Prostate gland (tissue), 2 donors: ENCODE results near the gene RAB40C.

Experiments used
- CTCF ChIP-seq, 4 experiments: fragments of 200-600 bp in 2 of 4; fragments of 450-650 bp in 2 of 4; sonication (generic) in 2 of 4; IDR thresholded peaks; 1 replicate in 3 of 4; 2 replicates in 1 of 4; pipeline ENCODE4 v1.5.1; 2016 to 2019; ENCODE audit warnings: antibody characterized with exemption in 4 of 4, mild to moderate bottlenecking in 2 of 4, moderate library complexity in 2 of 4
- POLR2A ChIP-seq: fragments of 450-650 bp; IDR thresholded peaks from one replicate; pipeline ENCODE4 v1.6.1; 2016; ENCODE audit warnings: antibody characterized with exemption, mild to moderate bottlenecking
- POLR2AphosphoS5 ChIP-seq: sonication (generic); formaldehyde crosslinking; IDR thresholded peaks from one replicate; pipeline ENCODE4 v1.6.1; 2017; ENCODE audit warnings: antibody characterized with exemption

DNA sequence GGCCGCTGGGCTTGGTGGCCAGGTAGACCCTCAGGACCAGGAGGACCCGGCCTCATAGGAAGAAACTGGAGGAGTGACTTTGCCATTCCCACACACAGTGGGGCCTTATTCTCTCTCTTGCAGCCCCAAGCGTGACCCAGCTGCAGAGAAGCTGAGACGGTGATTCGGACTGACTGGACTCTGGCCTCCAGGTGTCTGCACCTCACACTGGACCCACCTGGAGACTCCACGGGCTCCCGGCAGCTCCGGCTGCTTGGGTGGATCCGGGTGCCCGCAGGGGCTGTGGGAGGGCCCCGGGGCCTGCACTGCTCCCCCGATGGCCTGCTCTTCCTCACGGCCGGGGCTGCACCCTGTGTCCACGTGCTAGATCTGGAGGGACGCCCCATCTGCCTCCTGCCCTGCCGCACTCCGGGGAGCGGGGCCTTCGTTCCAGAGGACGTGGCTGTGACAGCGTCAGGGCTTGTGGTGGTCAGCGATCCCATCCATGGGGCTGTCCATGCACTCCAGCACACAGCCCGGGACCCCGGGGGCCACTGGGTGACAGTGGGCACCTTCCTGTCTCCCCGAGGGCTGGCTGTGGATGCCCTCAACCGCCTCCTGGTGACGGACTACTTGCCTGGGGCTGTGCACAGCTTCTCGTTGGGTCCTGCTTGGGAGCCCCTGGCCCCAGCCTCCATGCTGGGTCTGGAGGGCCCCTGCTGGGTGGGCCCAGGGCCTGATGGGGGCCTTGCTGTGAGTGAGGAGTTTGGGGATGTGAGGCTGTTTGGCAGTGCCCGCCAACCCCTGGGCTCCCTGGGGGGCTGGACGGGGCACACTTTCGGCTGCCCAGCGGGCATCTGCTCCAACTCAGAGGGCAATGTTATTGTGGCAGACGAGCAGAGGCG is 22.3 kb upstream of the RAB40C start:
- TF ChIP-seq CTCF (IDR thresholded peaks at IDR 0.05) (no peak), POLR2A (no peak), POLR2AphosphoS5 (no peak)
